SK-N-SH (cell line): ENCODE data around the gene ELP4. TPM values are rescaled to one million over a fixed set of nuclear protein-coding genes. Genes with fewer than 3 reads are reported as not detected.
"Not testable (repeated sequence)": the region's sequence is repeated elsewhere in the genome, so short reads cannot be mapped to it uniquely, and the experiment has no call there.

Experiments
- CTCF ChIA-PET: fragments of 300-600, 350-600 bp; formaldehyde crosslinking; extraction: SDS; loops from one replicate; lab custom pipeline; 2021; lab: Yijun Ruan, JAX
- POLR2A ChIA-PET: fragments of 350-600 bp; sonication (Branson Sonifier 250); formaldehyde crosslinking; extraction: SDS; loops from one replicate; lab custom pipeline; 2020; ENCODE audit warnings: antibody characterized with exemption, inconsistent platforms; lab: Yijun Ruan, JAX
- DNase-seq: peaks from one replicate; pipeline ENCODE4 v3.0.0; 2012
- H2AFZ ChIP-seq: fragments of 200-600 bp; sonication (generic); 2 replicates; pipeline ENCODE4 v1.8.1; 2016; ENCODE audit warnings: antibody characterized with exemption, mild to moderate bottlenecking, low read depth
- H3F3A ChIP-seq: fragments of 200-600 bp; sonication (generic); replicated peaks from 2 replicates; pipeline ENCODE3; 2016; ENCODE audit warnings: antibody characterized with exemption, mild to moderate bottlenecking; ENCODE audit not compliant: insufficient read depth
- H3K27ac ChIP-seq, 2 experiments: fragments of 200-500 bp in 1 of 2; fragments of 200-600 bp in 1 of 2; sonication (Bioruptor generic) in 1 of 2; sonication (generic), shearing (Covaris generic) in 1 of 2; 2 replicates each; pipeline versions ENCODE4 v1.5.1 to v1.6.1; 2014 to 2016; ENCODE audit warnings: low read depth in 2 of 2, inconsistent platforms in 1 of 2, low read length in 1 of 2, mild to moderate bottlenecking in 1 of 2, mixed read lengths in 1 of 2
- H3K27me3 ChIP-seq: fragments of 200-600 bp; sonication (generic), shearing (Covaris generic); 2 replicates; pipeline ENCODE4 v1.6.1; 2016; ENCODE audit warnings: mixed run types; ENCODE audit not compliant: insufficient read depth
- H3K36me3 ChIP-seq, 2 experiments: fragments of 200-500 bp in 1 of 2; fragments of 200-600 bp in 1 of 2; sonication (Bioruptor generic) in 1 of 2; sonication (generic) in 1 of 2; replicated peaks in 1 of 2; 2 replicates each; pipeline versions ENCODE3 to v1.5.1; 2014 to 2016; ENCODE audit warnings: low read length in 1 of 2, mild to moderate bottlenecking in 1 of 2; ENCODE audit not compliant: insufficient read depth in 2 of 2, control insufficient read depth in 1 of 2
- H3K4me1 ChIP-seq, 2 experiments: fragments of 200-500 bp in 1 of 2; fragments of 200-600 bp in 1 of 2; sonication (Bioruptor generic) in 1 of 2; sonication (generic), shearing (Covaris generic) in 1 of 2; 2 replicates each; pipeline versions ENCODE4 v1.5.1 to v1.6.1; 2014 to 2016; ENCODE audit warnings: low read depth in 1 of 2, low read length in 1 of 2, mixed run types in 1 of 2; ENCODE audit not compliant: insufficient read depth in 2 of 2, control insufficient read depth in 1 of 2
- H3K4me2 ChIP-seq: fragments of 200-600 bp; sonication (generic), shearing (Covaris generic); 2 replicates; pipeline ENCODE4 v1.6.1; 2017; ENCODE audit warnings: mixed run types
- H3K4me3 ChIP-seq, 2 experiments: fragments of 200-500 bp in 1 of 2; fragments of 200-600 bp in 1 of 2; sonication (Bioruptor generic) in 1 of 2; sonication (generic), shearing (Covaris generic) in 1 of 2; 2 replicates each; pipeline versions ENCODE4 v1.5.1 to v1.8.1; 2014 to 2016; ENCODE audit warnings: low read depth in 2 of 2, inconsistent platforms in 1 of 2, low read length in 1 of 2, mild to moderate bottlenecking in 1 of 2, mixed read lengths in 1 of 2, moderate library complexity in 1 of 2
- H3K79me2 ChIP-seq: fragments of 200-600 bp; sonication (generic); 2 replicates; pipeline ENCODE4 v1.8.1; 2017; ENCODE audit warnings: mild to moderate bottlenecking; ENCODE audit not compliant: insufficient read depth
- H3K9ac ChIP-seq: fragments of 200-600 bp; sonication (generic); 2 replicates; pipeline ENCODE4 v1.6.1; 2017; ENCODE audit warnings: mixed run types
- H3K9me2 ChIP-seq: fragments of 200-600 bp; sonication (generic); 2 replicates; pipeline ENCODE4 v1.6.1; 2017; ENCODE audit warnings: mixed run types
- H3K9me3 ChIP-seq: fragments of 200-600 bp; sonication (generic); 2 replicates; pipeline ENCODE4 v1.6.1; 2017; ENCODE audit warnings: mixed run types, mild to moderate bottlenecking, moderate library complexity
- H4K20me1 ChIP-seq: fragments of 200-600 bp; sonication (generic); 2 replicates; pipeline ENCODE4 v1.6.1; 2017; ENCODE audit warnings: mild to moderate bottlenecking, mixed run types; ENCODE audit not compliant: insufficient read depth
- ELF1 ChIP-seq: IDR thresholded peaks from 2 replicates; pipeline ENCODE4 v1.4.0; 2012
- EP300 ChIP-seq, 2 experiments: IDR thresholded peaks; 2 replicates each; pipeline versions ENCODE4 v1.4.0 to v1.6.1; 2012; ENCODE audit warnings: borderline replicate concordance in 1 of 2, low read depth in 1 of 2, low read length in 1 of 2
- FOXJ3 ChIP-seq: sonication (generic); formaldehyde crosslinking; IDR thresholded peaks from 2 replicates; pipeline ENCODE4 v1.5.1; 2020; ENCODE audit warnings: mild to moderate bottlenecking, missing genetic modification reagents
- NFIC ChIP-seq: IDR thresholded peaks from 2 replicates; pipeline ENCODE4 v1.4.0; 2012; ENCODE audit warnings: borderline replicate concordance
- RAD21 ChIP-seq: IDR thresholded peaks from 2 replicates; pipeline ENCODE4 v1.6.1; 2012; ENCODE audit warnings: mild to moderate bottlenecking, low read length
- RXRA ChIP-seq: IDR thresholded peaks from 2 replicates; pipeline ENCODE4 v1.4.0; 2012; ENCODE audit warnings: low read depth, mild to moderate bottlenecking, borderline replicate concordance
- SIN3A ChIP-seq: IDR thresholded peaks from 2 replicates; pipeline ENCODE4 v1.6.1; 2012; ENCODE audit warnings: low read depth, mild to moderate bottlenecking, low read length, moderate library complexity, borderline replicate concordance
- WGBS: methylation state at CpG from one replicate; pipeline ENCODE4 v1.1.6; 2017; ENCODE audit warnings: low lambda C conversion rate; 5-methylcytosine and 5-hydroxymethylcytosine counted together
- polyA plus RNA-seq, 3 experiments: library from polyadenylated mRNA; depleted of rRNA; stranded (reverse); fragments of >200 nt; gene quantifications; 2 replicates each; pipeline ENCODE4 v1.2.3, GENCODE V29; 2012
- TF ChIP-seq, protein P1 (sequence below): IDR thresholded peaks from 2 replicates; pipeline ENCODE4 v1.4.0; 2012; ENCODE audit warnings: low read depth

The ELP4 gene
- polyA plus RNA-seq, 1 of the 3 experiments (the other 2 are of a cell fraction) = 7.0 TPM

DNA sequence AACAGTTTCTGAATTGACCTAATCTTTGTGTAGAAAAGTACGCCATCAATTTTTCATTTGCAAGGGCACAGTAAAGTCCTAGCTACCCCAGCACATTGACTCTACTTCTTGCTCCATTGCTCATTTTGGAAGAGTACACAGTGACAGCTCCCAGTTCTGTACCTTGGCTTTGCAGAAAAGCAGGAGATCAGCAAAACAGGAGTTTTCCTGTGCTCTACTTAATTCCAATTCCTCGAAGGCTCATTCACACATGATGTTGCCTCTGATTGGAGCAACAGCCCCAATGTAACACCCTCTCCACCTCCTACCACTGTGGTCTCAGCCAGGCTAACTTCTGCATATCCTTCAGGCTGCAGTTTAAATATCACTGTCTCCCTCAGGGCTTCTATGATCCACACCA is 182.9 kb downstream of the ELP4 start:
- Histone ChIP-seq H3K9ac (no peak overlapping the region), H4K20me1 (no peaks in the 10 kb centered on the region), H3K36me3 (no peaks in the 10 kb centered on the region), H3K4me3 (no peak overlapping the region), H3K4me2 (no peak overlapping the region), H3K9me2 (no peaks in the 10 kb centered on the region), H3F3A (peaks cover 5% of the 10 kb centered on the region), H3K9me3 (no peaks in the 10 kb centered on the region), H3K79me2 (no peaks in the 10 kb centered on the region), H2AFZ (no peak overlapping the region), H3K4me1 (no peaks in the 10 kb centered on the region; a peak in 1 of 4 replicates), H3K27me3 (no peaks in the 10 kb centered on the region), H3K27ac (no peak overlapping the region)
- ChIA-PET CTCF (no interaction called here), POLR2A (no interaction called here)
- DNase-seq = no peak
- 89% methylated on average over 2 of the region's 2 CpGs for WGBS
- TF ChIP-seq EP300 (IDR thresholded peaks at IDR 0.05; ENCODE audit: borderline replicate concordance in 1 of 2, low read depth in 1 of 2, low read length in 1 of 2) = no peak
- TF ChIP-seq NFIC = no peak
- TF ChIP-seq, protein P1, sequence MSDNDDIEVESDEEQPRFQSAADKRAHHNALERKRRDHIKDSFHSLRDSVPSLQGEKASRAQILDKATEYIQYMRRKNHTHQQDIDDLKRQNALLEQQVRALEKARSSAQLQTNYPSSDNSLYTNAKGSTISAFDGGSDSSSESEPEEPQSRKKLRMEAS = no peak
- TF ChIP-seq SIN3A = no peak
- TF ChIP-seq RXRA = no peak
- TF ChIP-seq FOXJ3 (CRISPR knock-in tag) = no peak
- no peak for TF ChIP-seq ELF1

DNA sequence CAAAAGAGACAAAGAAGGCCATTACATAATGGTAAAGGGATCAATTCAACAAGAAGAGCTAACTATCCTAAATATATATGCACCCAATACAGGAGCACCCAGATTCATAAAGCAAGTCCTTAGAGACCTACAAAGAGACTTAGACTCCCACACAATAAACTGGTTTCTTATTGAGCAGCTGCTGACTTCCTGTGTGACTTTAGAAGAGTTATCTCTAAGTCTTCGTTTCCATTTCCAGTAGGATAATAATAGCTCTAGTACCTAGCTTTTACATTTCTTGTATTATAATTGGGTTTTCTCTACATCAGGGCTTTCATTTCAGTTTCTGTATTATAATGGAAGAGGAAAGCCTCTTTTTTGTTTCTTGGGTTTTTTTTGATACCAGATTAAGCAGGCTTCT is 187.5 kb downstream of the ELP4 start:
- POLR2A ChIA-PET, H3K27me3 ChIP-seq, DNase-seq, H3K9me2 ChIP-seq, H3K9me3 ChIP-seq, H3K27ac ChIP-seq, H3K36me3 ChIP-seq, H4K20me1 ChIP-seq, H3F3A ChIP-seq, H3K9ac ChIP-seq, H2AFZ ChIP-seq, H3K79me2 ChIP-seq, H3K4me3 ChIP-seq, H3K4me1 ChIP-seq, CTCF ChIA-PET, H3K4me2 ChIP-seq: not testable (repeated sequence)
- 95% methylated on average over 1 of the region's 1 CpG for WGBS

DNA sequence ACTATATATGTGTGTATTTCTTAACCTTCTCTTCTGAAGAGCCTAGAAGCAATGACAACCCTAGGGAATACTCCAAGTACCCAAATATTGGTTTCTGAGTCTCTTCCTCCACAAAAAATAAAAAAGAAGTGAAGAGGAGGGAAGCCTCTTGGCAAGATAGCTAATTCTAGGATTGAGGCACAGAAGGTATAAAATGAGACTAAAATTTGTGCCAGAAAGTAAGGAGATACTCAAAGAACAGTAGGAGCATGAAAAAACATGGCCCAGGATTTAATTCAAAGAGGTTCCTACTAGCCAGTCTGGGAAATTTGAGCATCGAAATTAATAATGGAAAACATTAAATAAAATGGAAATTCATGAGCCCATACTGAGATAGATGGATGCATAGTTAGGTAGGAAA is 189.5 kb downstream of the ELP4 start:
- Histone ChIP-seq H3K9me2 (no peaks in the 10 kb centered on the region), H3K4me1 (no peaks in the 10 kb centered on the region), H3K27ac (no peak overlapping the region), H3K9me3 (no peaks in the 10 kb centered on the region), H3K79me2 (no peaks in the 10 kb centered on the region), H3K4me2 (no peak overlapping the region), H3K9ac (no peak overlapping the region), H4K20me1 (no peaks in the 10 kb centered on the region), H3F3A (no peaks in the 10 kb centered on the region), H2AFZ (no peak overlapping the region), H3K27me3 (no peaks in the 10 kb centered on the region), H3K4me3 (no peak overlapping the region), H3K36me3 (no peaks in the 10 kb centered on the region)
- WGBS = 62% methylated on average over 1 of the region's 1 CpG
- TF ChIP-seq RAD21 (no peak), ELF1 (no peak), RXRA (no peak)
- ChIA-PET CTCF (no interaction called here), POLR2A (no interaction called here)
- DNase-seq = no peak
